Mesenchymal stem cell (in vitro differentiated cells and primary cell): ENCODE data around the gene FUT7.

Source experiments
- DNase-seq: peaks from one replicate; pipeline ENCODE4 v3.0.0-alpha.2; 2013
- H2AFZ ChIP-seq: one replicate; pipeline ENCODE4 v1.6.1; 2013; ENCODE audit warnings: low read depth, mild to moderate bottlenecking, control low read depth, inconsistent platforms, low read length, moderate library complexity
- H2AK5ac ChIP-seq: 2 replicates; pipeline ENCODE4 v1.6.1; 2013; ENCODE audit warnings: low read length, moderate library complexity, mild to moderate bottlenecking, inconsistent platforms; ENCODE audit not compliant: severe bottlenecking
- H2BK120ac ChIP-seq: one replicate; pipeline ENCODE4 v1.6.1; 2013; ENCODE audit warnings: low read depth, mild to moderate bottlenecking, inconsistent platforms, low read length, moderate library complexity
- H2BK12ac ChIP-seq, 2 experiments: one replicate each; pipeline ENCODE4 v1.6.1; 2013; ENCODE audit warnings: inconsistent platforms in 2 of 2, low read length in 2 of 2, mild to moderate bottlenecking in 2 of 2, moderate library complexity in 2 of 2, control low read depth in 1 of 2
- H2BK15ac ChIP-seq: one replicate; pipeline ENCODE4 v1.6.1; 2013; ENCODE audit warnings: mild to moderate bottlenecking, low read depth, inconsistent platforms; ENCODE audit not compliant: poor library complexity, severe bottlenecking
- H2BK5ac ChIP-seq: 2 replicates; pipeline ENCODE4 v1.6.1; 2013; ENCODE audit warnings: low read depth, mild to moderate bottlenecking, low read length, control low read depth, inconsistent platforms; ENCODE audit not compliant: poor library complexity, severe bottlenecking
- H3K14ac ChIP-seq, 2 experiments: one replicate each; pipeline ENCODE4 v1.6.1; 2013; ENCODE audit warnings: inconsistent platforms in 2 of 2, low read length in 2 of 2, control low read depth in 1 of 2, mild to moderate bottlenecking in 1 of 2, moderate library complexity in 1 of 2
- H3K18ac ChIP-seq, 2 experiments: one replicate each; pipeline ENCODE4 v1.6.1; 2013; ENCODE audit warnings: inconsistent platforms in 2 of 2, low read length in 2 of 2, control low read depth in 1 of 2, low read depth in 1 of 2, mild to moderate bottlenecking in 1 of 2
- H3K23ac ChIP-seq, 2 experiments: one replicate each; pipeline ENCODE4 v1.6.1; 2013; ENCODE audit warnings: inconsistent platforms in 2 of 2, low read length in 2 of 2, mild to moderate bottlenecking in 2 of 2, moderate library complexity in 2 of 2, control low read depth in 1 of 2
- H3K27ac ChIP-seq: 2 replicates; pipeline ENCODE4 v1.5.1; 2013; ENCODE audit warnings: mild to moderate bottlenecking, moderate library complexity, low read length, control low read depth, inconsistent platforms; ENCODE audit not compliant: poor library complexity, severe bottlenecking
- H3K27me3 ChIP-seq, 2 experiments: 2 replicates each; pipeline versions ENCODE4 v1.6.1 to v1.7.0; 2013; ENCODE audit warnings: low read length in 2 of 2, mild to moderate bottlenecking in 2 of 2, moderate library complexity in 2 of 2, control low read depth in 1 of 2, inconsistent platforms in 1 of 2; ENCODE audit not compliant: control insufficient read depth in 1 of 2, insufficient read depth in 1 of 2
- H3K36me3 ChIP-seq, 2 experiments: 2 replicates each; pipeline versions ENCODE4 v1.6.1 to v1.7.0; 2013; ENCODE audit warnings: low read length in 2 of 2, control low read depth in 1 of 2, inconsistent platforms in 1 of 2, low read depth in 1 of 2, mild to moderate bottlenecking in 1 of 2; ENCODE audit not compliant: insufficient read depth in 2 of 2, control insufficient read depth in 1 of 2
- H3K4ac ChIP-seq, 2 experiments: one replicate each; pipeline ENCODE4 v1.6.1; 2013; ENCODE audit warnings: inconsistent platforms in 2 of 2, low read length in 2 of 2, mild to moderate bottlenecking in 2 of 2, moderate library complexity in 2 of 2, control low read depth in 1 of 2, low read depth in 1 of 2
- H3K4me1 ChIP-seq: 2 replicates; pipeline ENCODE4 v1.6.1; 2013; ENCODE audit warnings: low read depth, low read length, control low read depth; ENCODE audit not compliant: control insufficient read depth, insufficient read depth
- H3K4me2 ChIP-seq: 2 replicates; pipeline ENCODE4 v1.6.1; 2013; ENCODE audit warnings: low read length, mild to moderate bottlenecking, inconsistent platforms; ENCODE audit not compliant: poor library complexity, severe bottlenecking
- H3K4me3 ChIP-seq, 2 experiments: 2 replicates each; pipeline versions ENCODE4 v1.5.1 to v1.7.0; 2013; ENCODE audit warnings: low read length in 2 of 2, mild to moderate bottlenecking in 2 of 2, control low read depth in 1 of 2, low read depth in 1 of 2; ENCODE audit not compliant: insufficient read depth in 1 of 2
- H3K79me1 ChIP-seq: replicated peaks from 2 replicates; pipeline ENCODE4 v1.6.1; 2013; ENCODE audit warnings: mild to moderate bottlenecking, control low read depth, low read length, inconsistent platforms; ENCODE audit not compliant: poor library complexity, severe bottlenecking
- H3K9ac ChIP-seq: 2 replicates; pipeline ENCODE4 v1.7.0; 2013; ENCODE audit warnings: mild to moderate bottlenecking, low read length, moderate library complexity
- H3K9me3 ChIP-seq: 2 replicates; pipeline ENCODE4 v1.7.0; 2013; ENCODE audit warnings: mild to moderate bottlenecking, low read length; ENCODE audit not compliant: control insufficient read depth
- H4K8ac ChIP-seq: one replicate; pipeline ENCODE4 v1.6.1; 2013; ENCODE audit warnings: inconsistent platforms, mild to moderate bottlenecking, low read length, moderate library complexity
- H4K91ac ChIP-seq: one replicate; pipeline ENCODE4 v1.6.1; 2013; ENCODE audit warnings: mild to moderate bottlenecking, low read length, inconsistent platforms
- WGBS: methylation state at CpG from one replicate; pipeline ENCODE4 v1.1.7; 2013; ENCODE audit warnings: mixed read lengths; 5-methylcytosine and 5-hydroxymethylcytosine counted together

Gene FUT7

DNA sequence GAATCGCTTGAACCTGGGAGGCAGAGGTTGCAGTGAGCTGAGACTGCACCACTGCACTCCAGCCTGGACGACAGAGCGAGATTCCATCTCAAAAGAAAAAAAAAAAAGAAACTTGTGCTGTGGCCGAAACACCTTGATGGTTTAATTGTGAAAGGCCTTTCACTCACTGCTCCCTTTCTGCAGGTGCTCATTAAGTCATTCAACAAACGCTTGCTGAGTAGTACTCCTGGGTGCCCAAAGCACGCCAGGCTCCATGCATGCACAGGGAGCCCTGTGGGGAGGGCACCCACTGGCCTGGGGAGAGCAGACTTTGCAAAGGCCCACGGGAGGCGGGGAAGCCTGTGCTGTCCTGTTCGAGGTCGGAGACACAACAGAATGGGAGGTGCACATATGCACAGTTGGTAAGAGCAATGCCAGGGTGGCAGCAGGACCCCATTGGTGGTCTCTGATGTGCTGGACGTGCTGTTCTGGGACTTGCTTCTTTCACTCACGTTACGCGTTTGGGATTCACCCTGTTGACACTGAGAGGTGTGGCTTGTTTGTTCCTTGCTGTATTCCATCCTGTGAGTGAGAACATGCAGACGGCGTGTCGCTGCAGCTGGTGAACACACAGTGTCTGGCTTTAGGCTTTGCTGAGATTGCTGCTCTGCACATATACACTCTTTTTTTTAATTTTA is 25.0 kb upstream of the FUT7 start:
- Histone ChIP-seq H4K91ac (no peak overlapping the region), H3K4ac (no peak overlapping the region), H3K9me3 (no peaks in the 10 kb centered on the region), H2AFZ (no peak overlapping the region), H3K4me1 (peaks cover 16% of the 10 kb centered on the region), H3K36me3 (no peaks in the 10 kb centered on the region), H2BK5ac (no peak overlapping the region), H2BK120ac (no peak overlapping the region), H3K23ac (no peak overlapping the region), H3K27ac (no peak overlapping the region), H3K79me1 (no peaks in the 10 kb centered on the region), H3K4me2 (no peak overlapping the region), H4K8ac (no peak overlapping the region), H2BK15ac (no peak overlapping the region), H3K14ac (no peak overlapping the region), H3K4me3 (no peak overlapping the region), H3K18ac (no peak overlapping the region), H2AK5ac (no peak overlapping the region), H3K27me3 (peaks cover 40 to 57% of the 10 kb centered on the region in 2 experiments), H2BK12ac (no peak overlapping the region), H3K9ac (no peak overlapping the region)
- WGBS: 85% methylated on average over 15 of the region's 17 CpGs
- DNase-seq: no peak

DNA sequence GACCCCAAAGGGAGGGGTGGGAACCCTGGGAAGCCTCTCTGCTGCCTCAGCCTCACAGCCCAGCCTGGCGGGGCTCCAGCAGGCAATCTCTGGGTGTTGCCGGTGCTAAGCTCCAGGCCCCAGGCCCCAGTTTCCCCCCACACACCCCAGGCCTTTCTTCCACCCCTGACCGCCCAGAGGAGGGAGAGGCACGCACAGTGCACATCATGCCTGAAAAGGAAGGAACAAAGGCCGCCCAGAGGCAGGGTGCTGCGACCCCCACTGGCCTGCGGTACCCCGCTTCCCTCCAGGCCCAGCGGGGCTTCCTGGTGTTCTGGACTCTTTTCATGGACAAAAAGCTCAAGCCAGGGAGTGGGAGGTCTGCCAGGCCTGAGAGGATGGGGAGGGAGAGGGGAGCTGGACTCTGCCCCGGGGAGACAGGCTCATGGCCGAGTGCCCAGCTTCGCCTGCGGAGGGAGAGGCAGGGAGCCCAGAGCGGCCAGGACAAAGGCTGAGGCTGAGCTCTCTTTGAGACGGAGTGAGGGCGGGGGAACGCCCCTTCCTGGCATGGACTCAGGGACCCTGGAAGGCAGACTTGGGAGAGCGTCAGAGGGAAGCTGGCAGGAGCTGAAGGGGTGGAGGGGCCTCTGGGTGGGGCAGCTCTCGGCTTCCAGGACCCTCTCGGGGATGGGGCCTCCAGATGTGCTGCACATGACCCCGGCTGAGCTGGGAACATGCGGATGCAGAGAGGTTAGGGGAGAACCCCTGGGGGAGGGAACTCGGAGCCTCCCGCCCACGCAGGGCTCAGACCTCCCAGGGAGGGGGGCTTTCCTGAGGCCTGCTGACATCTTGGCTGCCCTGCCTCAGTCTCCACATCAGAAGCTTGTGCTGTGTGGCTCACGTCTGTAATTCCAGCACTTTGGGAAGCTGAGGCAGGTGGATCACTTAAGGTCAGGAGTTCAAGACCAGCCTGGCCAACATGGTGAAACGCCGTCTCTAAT is 23.8 kb upstream of the FUT7 start:
- Histone ChIP-seq H3K79me1 (no peaks in the 10 kb centered on the region), H3K4me2 (no peak overlapping the region), H3K27ac (no peak overlapping the region), H2BK15ac (no peak overlapping the region), H4K8ac (no peak overlapping the region), H2BK120ac (no peak overlapping the region), H3K9me3 (no peaks in the 10 kb centered on the region), H3K9ac (no peak overlapping the region), H2AK5ac (no peak overlapping the region), H3K27me3 (peaks cover 50 to 69% of the 10 kb centered on the region in 2 experiments), H3K14ac (no peak overlapping the region), H3K18ac (no peak overlapping the region), H4K91ac (no peak overlapping the region), H3K4me3 (no peak overlapping the region), H3K23ac (no peak overlapping the region), H3K4ac (no peak overlapping the region), H2AFZ (no peak overlapping the region), H3K4me1 (peaks cover 16% of the 10 kb centered on the region), H3K36me3 (no peaks in the 10 kb centered on the region), H2BK5ac (no peak overlapping the region), H2BK12ac (no peak overlapping the region)
- no peak for DNase-seq
- WGBS: 75% methylated on average over 28 of the region's 28 CpGs

DNA sequence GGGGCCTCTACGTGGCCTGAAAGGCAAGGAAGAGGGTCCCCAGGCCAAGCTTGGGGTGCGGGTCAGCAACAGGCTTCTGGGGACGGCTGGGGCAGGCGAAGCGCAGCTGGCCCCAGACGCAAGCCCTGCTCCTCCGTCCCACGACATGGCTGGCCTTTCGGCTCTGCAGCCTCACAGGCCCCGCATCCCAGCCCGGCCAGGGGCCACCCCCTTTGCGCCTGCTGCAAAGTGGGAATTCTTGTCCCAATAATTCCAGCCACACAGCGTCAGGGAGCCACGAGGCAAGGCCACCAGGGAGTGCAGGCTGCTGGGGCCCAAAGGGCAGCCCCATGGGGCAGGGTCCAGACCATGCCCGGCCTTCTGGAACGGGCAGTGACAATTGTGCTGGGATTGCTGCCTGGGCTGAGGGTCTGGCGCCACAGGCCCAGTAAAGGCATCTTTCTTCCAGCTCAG is 23.1 kb upstream of the FUT7 start:
- Histone ChIP-seq H3K9ac (no peak overlapping the region), H3K14ac (no peak overlapping the region), H3K4me2 (no peak overlapping the region), H3K79me1 (no peaks in the 10 kb centered on the region), H3K36me3 (no peaks in the 10 kb centered on the region), H3K9me3 (no peaks in the 10 kb centered on the region), H3K27ac (no peak overlapping the region), H3K4me1 (peaks cover 16% of the 10 kb centered on the region), H3K27me3 (peaks cover 57 to 76% of the 10 kb centered on the region in 2 experiments), H2BK15ac (no peak overlapping the region), H3K4me3 (no peak overlapping the region), H2BK5ac (no peak overlapping the region), H2AFZ (no peak overlapping the region), H3K18ac (no peak overlapping the region), H2BK12ac (no peak overlapping the region), H3K4ac (no peak overlapping the region), H4K8ac (no peak overlapping the region), H3K23ac (no peak overlapping the region), H2AK5ac (no peak overlapping the region), H4K91ac (no peak overlapping the region), H2BK120ac (no peak overlapping the region)
- WGBS: 83% methylated on average over 17 of the region's 17 CpGs
- DNase-seq: no peak
